Stimulated activated CD8-positive, alpha-beta memory T cell treated with anti-CD3 and anti-CD28 coated beads, Interleukin-2, amount 100 ng/mL, for 48 hours (primary cell): ENCODE results near the gene GTF2F2.
"Not testable (repeated sequence)": the region's sequence is repeated elsewhere in the genome, so short reads cannot be mapped to it uniquely, and the experiment has no call there.

ENCODE experiments used
- DNase-seq, 2 donors: peaks; one replicate each; pipeline ENCODE4 v3.0.0-alpha.2; 2020; ENCODE audit warnings: low read depth in 2 of 2

Gene GTF2F2

DNA sequence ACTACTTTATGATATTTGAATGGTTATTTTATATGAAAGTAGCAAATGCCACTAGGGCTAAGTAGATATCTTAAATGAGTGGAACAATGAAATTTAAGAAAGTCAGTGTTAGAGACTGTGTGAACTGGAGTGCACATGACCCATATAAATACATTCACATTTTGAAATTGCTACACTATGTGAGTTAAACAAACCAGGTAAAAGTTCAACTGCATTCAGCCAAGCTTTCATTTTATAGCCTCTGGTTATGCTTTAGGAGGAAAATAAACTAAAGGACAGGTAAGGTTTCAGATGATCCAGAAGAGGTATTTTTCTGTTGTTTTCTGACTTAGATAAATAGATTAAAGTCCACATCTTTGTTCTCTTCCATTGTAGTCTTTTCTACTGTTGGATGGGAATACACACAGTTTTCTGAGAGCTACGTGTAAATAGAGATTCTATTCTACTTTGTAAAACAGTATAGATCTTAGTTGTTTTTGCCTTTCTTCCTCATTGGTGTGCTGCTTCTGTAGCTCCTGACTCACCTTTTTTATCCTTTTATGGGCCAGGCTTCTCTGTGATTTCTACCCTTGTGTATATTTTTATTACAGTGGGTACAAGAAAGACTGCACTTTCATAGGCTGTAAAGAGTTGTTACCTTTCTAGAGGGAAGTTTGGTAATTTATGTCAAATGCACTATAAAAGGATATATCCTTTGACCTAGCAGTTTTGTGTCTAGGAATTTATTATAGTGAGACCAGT is 135.1 kb downstream of the GTF2F2 start:
- no peak for DNase-seq

DNA sequence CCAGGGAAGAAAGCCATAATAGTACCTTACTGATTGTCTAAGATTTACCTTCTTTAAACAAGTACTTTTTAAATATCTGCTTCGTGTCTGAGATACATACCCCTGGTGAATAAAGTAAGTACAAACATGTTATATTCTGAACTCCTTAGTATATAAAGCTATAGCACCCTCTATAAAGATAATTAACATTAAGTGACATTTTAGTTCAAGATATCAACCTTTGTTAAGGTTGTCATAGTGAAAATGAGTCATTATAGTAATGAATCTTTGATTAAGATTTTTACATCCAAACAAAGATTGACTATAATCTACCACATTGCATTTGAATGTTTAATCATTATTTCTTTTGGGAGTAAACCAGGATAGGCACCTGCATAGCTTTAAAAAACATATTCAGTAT is 135.9 kb downstream of the GTF2F2 start:
- no peak for DNase-seq

DNA sequence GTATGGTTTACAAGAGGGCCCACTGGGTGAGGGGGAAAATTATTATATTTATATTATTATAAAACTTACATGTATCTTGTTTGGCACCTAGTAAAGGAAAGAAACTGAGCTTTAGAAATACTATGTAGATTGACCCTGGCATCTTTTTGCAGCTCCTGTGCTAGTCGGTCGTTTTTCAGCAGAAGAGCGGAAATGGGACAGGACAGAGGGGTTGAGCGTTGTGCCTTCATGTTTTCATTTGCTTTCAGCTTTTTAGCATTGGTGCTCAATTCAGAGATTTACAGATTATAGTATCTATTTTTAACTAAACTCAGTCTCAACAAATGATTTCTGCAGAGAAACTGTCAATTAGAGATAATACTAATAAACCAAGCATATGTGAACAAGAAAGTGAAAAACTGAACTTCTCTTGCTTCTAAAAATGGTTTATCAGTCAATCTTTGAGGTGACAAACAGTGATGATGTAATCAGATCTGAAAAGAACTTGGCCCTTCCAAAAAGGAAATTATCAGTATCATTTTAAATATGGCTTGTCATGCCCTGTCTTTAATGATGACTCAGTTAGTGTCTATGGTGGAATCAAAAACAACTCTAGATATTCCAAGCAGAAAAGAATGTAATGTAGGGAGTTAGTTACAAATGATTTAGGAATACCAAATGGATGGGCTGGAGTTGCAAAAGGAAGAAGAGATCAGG is 137.5 kb downstream of the GTF2F2 start:
- DNase-seq: no peak

DNA sequence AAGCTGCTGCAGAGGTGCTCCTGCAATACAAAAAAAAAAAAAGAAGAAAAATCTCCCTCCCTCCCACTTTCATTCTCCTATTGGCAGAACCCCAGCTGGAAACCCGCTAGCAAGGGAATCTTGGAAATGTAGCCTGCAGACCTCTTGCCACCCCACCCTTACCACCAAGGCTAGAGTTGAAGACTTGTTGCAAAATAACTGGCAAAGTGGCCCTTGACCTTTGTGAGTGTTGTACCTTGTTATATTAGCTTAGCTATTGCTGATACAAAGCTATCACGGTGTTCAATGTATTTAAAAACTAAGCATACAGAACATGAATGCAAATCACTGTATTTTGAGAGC is 138.0 kb downstream of the GTF2F2 start:
- DNase-seq: no peak

DNA sequence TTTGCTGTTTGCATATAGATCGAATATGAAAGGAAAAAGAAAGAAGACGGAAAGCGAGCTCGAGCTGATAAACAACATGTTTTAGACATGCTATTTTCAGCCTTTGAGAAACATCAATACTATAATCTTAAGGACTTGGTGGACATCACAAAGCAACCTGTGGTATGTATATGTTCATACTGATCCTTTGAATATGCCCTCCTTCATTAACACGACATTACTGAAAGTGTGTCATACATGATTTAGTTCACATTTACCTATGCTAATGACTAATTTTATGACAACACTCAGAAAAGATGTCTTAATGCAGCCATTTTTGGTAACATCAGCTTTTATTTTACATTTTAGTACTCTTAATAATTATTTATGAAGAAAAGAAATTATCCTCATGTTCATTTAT is 146.9 kb downstream of the GTF2F2 start:
- no peak for DNase-seq

DNA sequence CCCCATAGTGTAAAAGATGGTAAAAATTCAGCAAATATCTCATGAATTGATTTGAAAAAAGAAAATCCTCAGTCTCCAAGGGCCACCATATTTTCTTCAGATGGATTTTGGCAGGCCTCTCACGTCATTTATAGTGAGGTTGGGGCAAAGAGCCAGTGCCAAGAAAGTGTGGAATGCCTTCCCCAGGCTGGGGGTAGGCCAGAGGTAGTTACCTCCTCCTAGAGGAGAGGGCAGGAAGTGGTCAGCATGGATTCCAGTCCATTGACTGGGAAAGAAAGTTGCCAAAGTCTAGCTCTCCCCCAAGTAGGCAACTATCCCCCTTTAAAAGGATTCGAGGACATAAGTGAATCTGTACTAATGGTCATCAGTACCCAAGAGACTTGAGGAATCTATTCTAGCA is 148.9 kb downstream of the GTF2F2 start:
- DNase-seq: no peak

DNA sequence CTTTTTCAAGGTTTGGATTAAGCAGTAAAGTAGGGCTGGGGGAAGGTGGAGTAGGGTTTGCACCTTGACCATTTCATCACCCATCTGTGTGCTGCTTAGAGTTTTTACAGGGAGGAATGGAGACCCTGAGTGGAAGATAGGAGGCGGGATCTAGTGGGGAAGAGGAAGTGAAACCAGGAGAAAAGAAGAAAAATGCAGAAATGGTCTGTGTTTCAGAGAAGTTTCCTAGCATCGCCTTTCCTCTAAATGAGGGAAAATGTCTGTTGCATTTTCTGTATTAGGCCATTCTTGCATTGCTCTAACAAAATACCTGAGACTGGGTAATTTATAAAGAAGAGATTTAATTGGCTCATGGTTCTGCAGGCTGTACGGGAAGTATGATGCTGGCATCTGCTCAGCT is 156.6 kb downstream of the GTF2F2 start:
- DNase-seq: no peak

DNA sequence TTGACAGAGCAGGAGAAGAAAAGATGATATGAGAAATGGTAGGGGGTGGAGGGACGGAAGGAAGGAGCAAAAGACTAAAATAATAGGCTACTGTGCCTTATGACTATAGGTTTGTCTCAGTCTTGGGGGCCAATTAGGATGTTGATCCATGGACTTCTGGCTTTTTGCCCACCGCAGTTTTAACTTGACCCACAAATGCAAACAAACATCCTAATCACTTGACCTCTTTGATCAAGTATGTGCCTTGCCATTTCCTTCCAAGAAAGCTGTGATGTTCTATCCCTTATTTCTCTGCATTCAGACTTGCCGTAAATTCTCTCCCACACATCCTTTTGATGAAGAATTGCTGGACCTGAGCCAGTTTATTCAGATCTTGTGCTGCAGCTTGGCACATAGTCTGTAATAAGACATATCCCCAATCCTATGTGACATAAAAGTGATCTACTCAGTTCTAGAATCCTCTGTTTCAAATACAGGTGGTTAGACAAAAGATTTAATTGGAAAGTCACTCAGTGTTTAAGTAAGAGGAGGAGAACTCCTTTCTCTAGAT is 157.9 kb downstream of the GTF2F2 start:
- DNase-seq: no peak

DNA sequence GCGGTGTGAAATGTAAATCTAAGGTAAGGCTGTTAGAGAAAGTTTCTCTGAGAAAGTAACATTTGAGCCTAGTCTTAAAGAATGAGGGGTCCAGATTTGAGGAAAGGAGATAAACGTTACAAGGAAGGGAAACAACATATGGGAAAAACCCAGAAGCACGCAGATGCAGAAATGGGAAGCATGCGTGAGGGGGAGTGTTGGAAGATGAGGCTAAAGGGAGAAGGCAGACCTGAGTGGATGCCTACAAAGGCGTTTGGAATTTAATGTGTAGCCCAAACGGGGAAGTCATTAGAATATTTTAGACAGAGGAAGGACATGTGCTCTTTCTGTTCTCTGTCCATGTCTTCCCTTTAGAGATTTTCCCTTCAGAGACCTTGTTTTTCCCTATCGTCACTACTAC is 159.7 kb downstream of the GTF2F2 start:
- no peak for DNase-seq

DNA sequence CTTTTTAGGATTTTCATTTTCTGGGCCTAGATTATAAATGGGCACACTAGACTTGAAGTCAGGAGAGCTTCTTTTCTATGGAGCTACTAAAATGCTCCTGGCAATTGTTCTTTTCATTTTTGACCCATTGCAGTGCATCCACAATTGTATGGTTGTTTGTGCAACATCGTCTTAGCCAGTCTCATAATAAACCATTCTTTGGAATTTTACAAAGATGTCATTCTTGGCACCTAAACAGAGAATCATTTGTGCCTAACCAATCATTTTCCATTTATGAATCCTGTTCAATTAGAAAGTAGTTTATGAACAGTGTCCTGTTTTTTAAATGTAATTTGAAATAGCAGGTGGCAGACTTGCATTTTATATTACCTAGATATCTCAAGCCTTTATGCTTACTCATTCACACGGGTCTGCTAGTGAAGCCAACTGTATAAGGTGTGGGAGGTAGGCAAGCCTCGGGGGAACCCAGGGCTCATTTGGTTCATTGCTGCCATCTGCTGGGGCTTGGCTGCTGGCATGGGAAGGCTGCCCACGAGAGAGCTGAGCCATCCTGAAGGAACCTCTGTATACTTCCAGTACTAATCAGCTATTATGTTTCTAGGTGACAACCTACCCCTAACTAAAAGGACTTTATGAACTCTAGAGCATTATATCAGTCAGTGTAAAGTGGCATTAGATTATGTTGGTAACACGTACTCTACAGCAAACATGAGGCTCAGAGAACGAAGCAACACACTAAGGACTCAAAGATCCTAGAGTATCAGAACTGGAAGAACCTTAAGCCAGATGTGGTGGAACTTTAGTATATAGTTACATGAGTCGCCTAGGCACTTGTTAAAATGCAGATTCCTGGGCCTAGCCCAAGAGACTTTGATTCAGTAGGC is 160.7 kb downstream of the GTF2F2 start:
- peak; percentile 21 to 46 for DNase-seq

DNA sequence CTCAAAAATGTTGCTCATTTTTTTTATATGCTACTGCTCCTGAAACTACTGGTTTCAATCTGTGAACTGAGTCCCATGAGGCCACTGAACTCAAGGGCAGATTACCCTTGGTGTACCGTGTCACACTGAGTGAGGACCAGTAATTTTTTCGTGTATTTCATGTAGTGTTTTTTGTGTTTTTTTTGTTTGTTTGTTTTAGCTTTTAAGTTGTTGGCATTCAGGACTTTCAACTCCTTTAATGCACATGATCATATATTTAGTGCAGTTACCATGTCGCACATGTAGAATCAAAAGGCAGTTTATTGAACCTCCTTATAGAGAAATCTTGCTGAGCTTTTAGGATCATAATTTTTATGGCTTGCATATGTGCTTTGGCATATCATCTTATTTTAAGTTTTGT is 162.7 kb downstream of the GTF2F2 start:
- no peak for DNase-seq

DNA sequence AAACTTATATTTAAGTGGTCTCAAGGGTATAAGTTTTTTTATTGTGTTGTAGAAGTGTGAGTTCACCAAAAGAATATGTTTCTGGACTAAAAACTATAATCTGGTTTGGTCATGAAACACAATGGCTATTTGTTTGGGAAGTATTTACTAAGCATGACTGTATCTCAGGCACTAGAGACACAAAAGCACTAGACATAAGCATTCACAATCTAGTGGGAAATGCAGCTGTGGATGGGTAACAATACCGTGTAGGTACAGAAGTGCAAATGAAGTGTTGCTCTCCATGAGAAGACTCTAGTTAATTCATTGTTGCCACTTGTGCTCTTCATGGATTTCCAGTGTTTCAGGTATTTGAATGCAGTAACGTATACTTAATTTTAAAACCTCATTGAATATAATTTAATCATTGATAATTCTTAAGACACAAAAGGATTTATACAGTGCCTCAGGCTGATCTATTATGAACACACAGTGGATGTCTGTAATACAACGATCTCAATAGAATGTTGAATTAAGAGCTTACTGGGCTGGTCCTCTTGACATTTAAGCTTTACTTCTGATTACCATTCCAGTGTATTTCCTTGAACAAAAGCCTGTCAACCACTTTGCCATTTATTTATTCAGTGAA is 169.7 kb downstream of the GTF2F2 start:
- DNase-seq: no peak

DNA sequence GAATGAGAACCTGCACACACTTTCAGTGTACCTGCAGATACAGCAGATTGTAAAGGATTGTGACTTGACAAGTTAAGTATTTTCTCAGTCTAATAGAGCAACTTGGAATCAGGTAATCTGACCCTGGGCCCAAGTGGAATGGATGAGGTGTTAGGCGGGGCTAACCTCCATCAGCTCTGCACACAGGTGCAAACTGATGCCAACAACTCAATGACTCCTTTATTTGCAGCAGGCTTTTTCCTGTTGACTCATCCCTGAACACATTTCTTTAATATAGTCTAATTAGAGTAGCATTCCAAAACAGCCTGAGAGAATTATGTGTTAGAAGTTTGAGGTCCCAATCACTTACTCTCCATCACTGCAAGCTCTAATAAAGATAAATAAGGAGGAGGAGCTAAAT is 171.9 kb downstream of the GTF2F2 start:
- no peak for DNase-seq

DNA sequence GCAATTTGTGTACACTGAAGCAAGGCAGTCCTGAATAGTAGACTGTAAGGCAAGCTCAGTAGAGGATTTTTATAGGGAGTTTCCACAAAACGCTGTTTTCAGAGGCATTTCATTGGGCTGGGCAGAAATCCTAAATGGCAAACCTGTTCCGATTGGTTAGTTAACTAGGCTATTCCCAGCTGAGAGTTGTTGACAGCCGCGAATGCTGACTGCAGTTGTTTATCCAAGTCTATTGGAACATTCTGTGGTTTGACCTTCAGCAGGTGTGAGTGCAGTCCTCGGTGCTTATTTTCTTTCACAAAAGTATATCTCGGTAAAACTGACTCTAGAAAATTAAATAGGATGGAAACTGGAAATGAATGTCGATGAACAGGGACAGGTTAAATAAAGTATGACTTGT is 175.2 kb downstream of the GTF2F2 start:
- DNase-seq: no peak

DNA sequence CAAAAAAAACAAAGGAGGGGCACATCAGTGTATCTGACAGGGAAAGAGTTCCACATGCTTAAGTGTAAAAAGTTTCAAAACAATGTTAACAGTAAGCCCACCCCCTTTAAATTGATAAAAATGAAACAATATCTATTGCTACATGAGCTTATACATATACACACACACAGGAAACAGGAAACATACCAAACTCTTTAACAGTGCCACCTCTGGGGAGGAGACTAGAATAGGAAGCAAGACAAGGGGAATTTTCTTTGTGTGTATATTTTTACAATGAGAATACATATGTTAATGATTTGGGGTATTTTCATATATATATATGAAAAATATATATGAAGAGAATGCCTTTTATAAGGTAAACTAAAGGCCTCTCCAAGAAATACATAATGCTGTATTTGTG is 175.9 kb downstream of the GTF2F2 start:
- DNase-seq: no peak

DNA sequence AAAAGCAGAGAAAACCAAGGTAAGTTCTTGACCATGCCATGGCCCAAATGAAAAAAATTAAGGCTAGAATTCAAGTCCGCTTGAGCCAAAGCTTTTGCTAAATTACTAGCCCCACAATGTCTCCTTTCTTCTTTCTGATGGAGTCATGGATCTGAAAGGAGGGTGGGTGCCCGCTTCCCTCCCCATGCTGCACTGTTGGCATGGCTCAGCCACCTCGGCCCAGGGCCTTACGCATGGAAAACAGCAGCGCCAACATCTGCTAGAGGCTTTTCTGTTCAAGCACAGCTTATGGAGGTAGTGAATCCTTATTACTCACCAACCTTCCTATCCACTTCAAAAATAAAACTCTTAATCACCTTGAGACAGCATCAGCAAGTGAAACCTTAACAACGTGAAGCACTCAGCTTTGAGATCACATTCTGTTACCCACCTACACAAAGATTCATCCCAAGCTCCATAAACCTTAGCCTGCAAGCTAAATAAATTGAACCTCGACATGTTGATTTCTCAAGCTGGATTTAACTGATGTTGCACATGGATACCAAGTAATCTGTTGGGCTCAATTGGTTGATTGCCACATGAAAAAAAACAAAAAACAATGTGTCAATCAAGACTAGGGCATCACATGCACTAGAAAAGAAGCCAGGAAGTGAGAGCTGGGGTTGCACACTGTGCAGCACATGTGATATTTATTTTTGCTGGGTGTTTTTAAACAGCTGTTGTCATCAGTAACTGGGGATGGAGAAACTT is 177.3 kb downstream of the GTF2F2 start:
- DNase-seq: no peak

DNA sequence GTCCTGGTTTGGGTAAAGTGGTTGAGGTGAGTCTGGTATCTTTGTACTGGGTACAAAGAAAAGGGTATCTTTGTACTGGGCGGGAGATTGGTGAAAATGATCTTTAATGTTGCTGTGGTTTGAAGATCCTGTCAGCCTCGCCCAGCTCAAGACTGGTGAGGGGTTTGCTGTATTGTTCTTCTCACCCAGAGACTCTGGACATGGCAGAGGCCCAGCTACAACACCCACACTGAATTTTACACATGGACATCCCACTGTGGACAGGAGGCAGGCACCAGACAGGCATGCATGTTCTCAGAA is 177.8 kb downstream of the GTF2F2 start:
- no peak for DNase-seq

DNA sequence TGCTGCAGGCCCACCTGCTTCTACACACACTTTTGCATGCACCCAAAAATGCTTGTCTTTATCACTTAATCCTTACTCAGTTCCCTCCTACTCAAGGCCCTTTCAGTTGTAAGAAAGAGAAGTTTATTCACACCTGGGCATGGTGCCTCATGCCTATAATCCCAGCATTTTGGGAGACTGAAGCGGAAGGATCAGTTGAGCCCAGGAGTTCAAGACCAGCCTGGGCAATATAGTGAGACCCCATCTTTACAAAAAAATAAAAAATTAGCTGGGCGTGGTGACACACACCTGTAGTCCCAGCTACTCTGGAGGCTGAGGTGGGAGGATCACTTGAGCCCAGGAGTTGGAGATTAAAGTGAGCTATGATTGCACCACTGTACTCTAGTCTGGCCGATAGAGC is 178.2 kb downstream of the GTF2F2 start:
- DNase-seq: not testable (repeated sequence)

DNA sequence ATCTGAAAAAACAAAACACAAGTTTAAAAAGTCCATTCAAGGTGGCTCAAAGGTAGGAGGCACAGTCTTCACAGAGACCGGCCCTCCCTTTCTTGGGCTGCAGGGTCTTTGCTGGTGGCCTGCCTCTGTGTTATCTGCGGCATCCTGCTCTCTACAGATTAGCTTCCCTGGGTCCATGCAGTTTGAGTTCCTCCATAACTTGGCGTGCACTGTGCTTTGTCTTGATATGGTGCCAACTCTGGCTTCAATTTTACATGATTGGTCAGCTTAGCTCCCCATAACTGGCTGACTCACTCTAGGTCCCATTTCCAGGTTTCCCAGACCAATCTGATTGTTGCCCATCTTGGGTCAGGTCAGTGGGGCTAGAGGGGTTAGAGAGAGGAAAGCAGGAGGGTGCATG is 178.9 kb downstream of the GTF2F2 start:
- no peak for DNase-seq

DNA sequence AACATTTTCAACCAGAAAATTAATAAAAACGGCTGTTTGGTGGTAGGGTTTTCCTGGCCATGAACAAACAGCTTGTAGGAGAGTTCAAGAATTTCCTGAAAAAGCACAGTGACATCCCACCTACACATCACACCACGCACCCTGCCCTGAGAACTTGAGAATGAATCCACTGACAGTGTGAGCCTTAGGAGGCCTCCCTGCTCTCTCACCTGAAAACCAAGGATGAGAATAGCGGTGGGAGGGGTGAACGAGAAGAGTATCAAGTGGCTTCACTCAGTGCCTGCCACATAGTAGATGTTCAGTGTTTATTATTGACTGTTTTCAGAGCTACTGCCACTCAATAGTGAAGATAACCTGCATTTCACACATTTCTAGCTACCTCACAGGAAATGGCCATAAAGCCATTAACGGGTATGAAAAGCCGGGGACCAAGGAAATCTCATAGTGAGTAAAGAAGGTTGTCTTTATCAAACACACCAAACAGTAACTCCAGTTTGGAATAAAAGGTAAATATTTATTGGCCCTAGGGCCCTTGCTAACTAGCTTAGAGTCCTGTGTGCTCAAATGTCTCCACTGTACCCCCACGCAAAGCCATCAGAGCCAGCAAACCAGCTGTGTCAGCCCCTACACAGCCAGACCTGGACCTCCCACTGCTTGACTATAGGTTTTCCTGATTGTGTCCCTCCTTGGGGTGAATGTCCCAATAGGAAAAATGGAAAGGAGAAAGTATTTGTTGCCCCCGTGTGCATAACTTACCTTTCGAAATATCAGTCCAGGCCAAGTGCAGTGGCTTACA is 180.1 kb downstream of the GTF2F2 start:
- no peak for DNase-seq

DNA sequence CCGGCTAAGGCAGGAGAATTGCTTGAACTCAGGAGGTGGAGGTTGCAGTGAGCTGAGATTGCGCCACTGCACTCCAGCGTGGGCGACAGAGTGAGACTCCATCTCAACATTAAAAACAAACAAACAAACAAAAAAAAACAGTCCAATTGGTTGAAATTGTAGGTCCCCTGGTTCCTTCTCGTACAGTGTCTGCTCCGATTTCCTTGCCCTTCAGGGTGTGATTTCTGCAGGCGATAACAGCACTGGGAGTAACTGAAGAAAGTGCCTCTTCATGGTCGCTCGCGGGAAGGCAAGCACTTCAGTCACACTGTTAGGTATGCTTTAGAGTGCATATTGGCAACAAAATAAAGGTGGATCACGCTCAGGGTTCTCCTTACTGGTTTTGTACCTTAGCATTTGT is 181.0 kb downstream of the GTF2F2 start:
- DNase-seq: no peak
